Measurements from ENCODE around the gene NPAS3. TPM values are rescaled to one million over a fixed set of nuclear protein-coding genes. Genes with fewer than 3 reads are reported as not detected.

Gene NPAS3
- total RNA-seq, 2 donors from 2014 or later: 1.1 to 1.8 TPM

- Histone ChIP-seq H3K9me3 (no peaks in the 10 kb centered on the region), H3K27ac (no peak overlapping the region), H3K4me1 (replicated peaks) (no peaks in the 10 kb centered on the region), H3K36me3 (no peaks in the 10 kb centered on the region), H3K4me3 (no peak overlapping the region), H3K27me3 (replicated peaks; ENCODE audit: insufficient read depth) (no peaks in the 10 kb centered on the region)
- WGBS: 76% methylated on average over 2 of the region's 2 CpGs
- TF ChIP-seq POLR2AphosphoS5 (IDR thresholded peaks at IDR 0.05) (no peak), POLR2A (IDR thresholded peaks at IDR 0.05) (no peak)
- TF ChIP-seq, protein P1, sequence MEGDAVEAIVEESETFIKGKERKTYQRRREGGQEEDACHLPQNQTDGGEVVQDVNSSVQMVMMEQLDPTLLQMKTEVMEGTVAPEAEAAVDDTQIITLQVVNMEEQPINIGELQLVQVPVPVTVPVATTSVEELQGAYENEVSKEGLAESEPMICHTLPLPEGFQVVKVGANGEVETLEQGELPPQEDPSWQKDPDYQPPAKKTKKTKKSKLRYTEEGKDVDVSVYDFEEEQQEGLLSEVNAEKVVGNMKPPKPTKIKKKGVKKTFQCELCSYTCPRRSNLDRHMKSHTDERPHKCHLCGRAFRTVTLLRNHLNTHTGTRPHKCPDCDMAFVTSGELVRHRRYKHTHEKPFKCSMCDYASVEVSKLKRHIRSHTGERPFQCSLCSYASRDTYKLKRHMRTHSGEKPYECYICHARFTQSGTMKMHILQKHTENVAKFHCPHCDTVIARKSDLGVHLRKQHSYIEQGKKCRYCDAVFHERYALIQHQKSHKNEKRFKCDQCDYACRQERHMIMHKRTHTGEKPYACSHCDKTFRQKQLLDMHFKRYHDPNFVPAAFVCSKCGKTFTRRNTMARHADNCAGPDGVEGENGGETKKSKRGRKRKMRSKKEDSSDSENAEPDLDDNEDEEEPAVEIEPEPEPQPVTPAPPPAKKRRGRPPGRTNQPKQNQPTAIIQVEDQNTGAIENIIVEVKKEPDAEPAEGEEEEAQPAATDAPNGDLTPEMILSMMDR (IDR thresholded peaks at IDR 0.05): no peak
- DNase-seq (ENCODE audit: low spot score): no peak
- intact Hi-C loops (cut with DNase I): no loop called here
Measured at GRCh38 chr14:33592297-33592696, 653.6 kb downstream of the NPAS3 start.

GRCh38 chr14:33596211-33597080 is 657.8 kb downstream of the NPAS3 start:
- WGBS: 62% methylated on average over 8 of the region's 8 CpGs
- no peak for DNase-seq (ENCODE audit: low spot score)
- Histone ChIP-seq H3K9me3 (no peaks in the 10 kb centered on the region), H3K4me3 (no peak overlapping the region), H3K27me3 (replicated peaks; ENCODE audit: insufficient read depth) (no peaks in the 10 kb centered on the region), H3K27ac (no peak overlapping the region), H3K36me3 (no peaks in the 10 kb centered on the region), H3K4me1 (replicated peaks) (no peaks in the 10 kb centered on the region)
- TF ChIP-seq, protein P1 (IDR thresholded peaks at IDR 0.05): no peak
- TF ChIP-seq POLR2AphosphoS5 (IDR thresholded peaks at IDR 0.05) (no peak), POLR2A (IDR thresholded peaks at IDR 0.05) (no peak)
- intact Hi-C loops (cut with DNase I): no loop called here

GRCh38 chr14:33598582-33598981 is 659.9 kb downstream of the NPAS3 start:
- no peaks in the 10 kb centered on the region for H3K4me1 ChIP-seq (replicated peaks)
- intact Hi-C loops (cut with DNase I): no loop called here
- no peaks in the 10 kb centered on the region for H3K27me3 ChIP-seq (replicated peaks; ENCODE audit: insufficient read depth)
- 57% methylated on average over 2 of the region's 2 CpGs for WGBS
- no peaks in the 10 kb centered on the region for H3K9me3 ChIP-seq
- H3K4me3 ChIP-seq: no peak overlapping the region
- DNase-seq (ENCODE audit: low spot score): no peak
- TF ChIP-seq, protein P1 (IDR thresholded peaks at IDR 0.05): no peak
- TF ChIP-seq POLR2AphosphoS5 (IDR thresholded peaks at IDR 0.05): no peak
- no peak for TF ChIP-seq POLR2A (IDR thresholded peaks at IDR 0.05)
- no peaks in the 10 kb centered on the region for H3K36me3 ChIP-seq
- no peak overlapping the region for H3K27ac ChIP-seq

GRCh38 chr14:33602396-33602795 is 663.7 kb downstream of the NPAS3 start:
- WGBS: 85% methylated on average over 3 of the region's 3 CpGs
- Histone ChIP-seq H3K9me3 (no peaks in the 10 kb centered on the region), H3K27ac (no peak overlapping the region), H3K4me3 (no peak overlapping the region), H3K27me3 (replicated peaks; ENCODE audit: insufficient read depth) (no peaks in the 10 kb centered on the region), H3K36me3 (no peaks in the 10 kb centered on the region), H3K4me1 (replicated peaks) (no peaks in the 10 kb centered on the region)
- intact Hi-C loops (cut with DNase I): no loop called here
- no peak for DNase-seq (ENCODE audit: low spot score)
- TF ChIP-seq, protein P1 (IDR thresholded peaks at IDR 0.05): no peak
- no peak for TF ChIP-seq POLR2A (IDR thresholded peaks at IDR 0.05)
- TF ChIP-seq POLR2AphosphoS5 (IDR thresholded peaks at IDR 0.05): no peak

GRCh38 chr14:33606591-33606990 is 667.9 kb downstream of the NPAS3 start:
- TF ChIP-seq POLR2A (IDR thresholded peaks at IDR 0.05) (no peak), POLR2AphosphoS5 (IDR thresholded peaks at IDR 0.05) (no peak)
- TF ChIP-seq, protein P1 (IDR thresholded peaks at IDR 0.05): no peak
- Histone ChIP-seq H3K4me1 (replicated peaks) (no peaks in the 10 kb centered on the region), H3K9me3 (no peaks in the 10 kb centered on the region), H3K4me3 (no peak overlapping the region), H3K36me3 (no peaks in the 10 kb centered on the region), H3K27me3 (replicated peaks; ENCODE audit: insufficient read depth) (no peaks in the 10 kb centered on the region), H3K27ac (no peak overlapping the region)
- intact Hi-C loops (cut with DNase I): no loop called here
- DNase-seq (ENCODE audit: low spot score): no peak
- WGBS: 72% methylated on average over 3 of the region's 3 CpGs
